ENCODE results near the gene COMMD9. TPM values are rescaled to one million over a fixed set of nuclear protein-coding genes. Genes with fewer than 3 reads are reported as not detected.

Gene COMMD9
- total RNA-seq, 1 donor from 2014 or later: 69.0 TPM

DNA sequence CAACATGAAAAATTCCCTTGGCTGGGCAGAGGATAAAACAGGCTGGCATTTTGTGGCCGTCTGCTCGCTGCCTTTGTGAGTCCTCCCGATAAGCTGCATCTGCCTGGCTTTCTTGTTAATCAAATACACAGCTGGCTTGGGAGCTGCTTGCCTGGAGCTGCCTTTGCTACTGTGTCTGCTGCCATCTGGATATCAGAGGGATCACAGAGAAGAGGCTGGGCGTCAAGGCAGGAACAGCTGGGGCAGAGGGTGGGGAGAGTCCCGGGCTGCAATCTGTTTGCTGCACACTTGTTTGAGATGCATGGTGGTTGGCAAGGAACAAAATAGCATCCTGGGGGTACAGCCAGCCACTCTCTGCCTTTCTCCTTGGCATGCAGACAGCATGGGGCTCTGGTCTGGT lies 36.0 kb downstream of the COMMD9 start:
- Mint-ChIP-seq H3K36me3 (no peaks in the 10 kb centered on the region), H3K27ac (no peak overlapping the region), H3K9me3 (no peaks in the 10 kb centered on the region), H3K27me3 (peaks cover 10% of the 10 kb centered on the region), H3K4me3 (no peak overlapping the region), H3K4me1 (ENCODE audit: unreplicated experiment) (peaks cover 39% of the 10 kb centered on the region)
- TF ChIP-seq, protein P1, sequence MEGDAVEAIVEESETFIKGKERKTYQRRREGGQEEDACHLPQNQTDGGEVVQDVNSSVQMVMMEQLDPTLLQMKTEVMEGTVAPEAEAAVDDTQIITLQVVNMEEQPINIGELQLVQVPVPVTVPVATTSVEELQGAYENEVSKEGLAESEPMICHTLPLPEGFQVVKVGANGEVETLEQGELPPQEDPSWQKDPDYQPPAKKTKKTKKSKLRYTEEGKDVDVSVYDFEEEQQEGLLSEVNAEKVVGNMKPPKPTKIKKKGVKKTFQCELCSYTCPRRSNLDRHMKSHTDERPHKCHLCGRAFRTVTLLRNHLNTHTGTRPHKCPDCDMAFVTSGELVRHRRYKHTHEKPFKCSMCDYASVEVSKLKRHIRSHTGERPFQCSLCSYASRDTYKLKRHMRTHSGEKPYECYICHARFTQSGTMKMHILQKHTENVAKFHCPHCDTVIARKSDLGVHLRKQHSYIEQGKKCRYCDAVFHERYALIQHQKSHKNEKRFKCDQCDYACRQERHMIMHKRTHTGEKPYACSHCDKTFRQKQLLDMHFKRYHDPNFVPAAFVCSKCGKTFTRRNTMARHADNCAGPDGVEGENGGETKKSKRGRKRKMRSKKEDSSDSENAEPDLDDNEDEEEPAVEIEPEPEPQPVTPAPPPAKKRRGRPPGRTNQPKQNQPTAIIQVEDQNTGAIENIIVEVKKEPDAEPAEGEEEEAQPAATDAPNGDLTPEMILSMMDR (conservative IDR thresholded peaks at IDR 0.05): no peak
- DNase-seq (ENCODE audit: extremely low spot score, unreplicated experiment): no peak

DNA sequence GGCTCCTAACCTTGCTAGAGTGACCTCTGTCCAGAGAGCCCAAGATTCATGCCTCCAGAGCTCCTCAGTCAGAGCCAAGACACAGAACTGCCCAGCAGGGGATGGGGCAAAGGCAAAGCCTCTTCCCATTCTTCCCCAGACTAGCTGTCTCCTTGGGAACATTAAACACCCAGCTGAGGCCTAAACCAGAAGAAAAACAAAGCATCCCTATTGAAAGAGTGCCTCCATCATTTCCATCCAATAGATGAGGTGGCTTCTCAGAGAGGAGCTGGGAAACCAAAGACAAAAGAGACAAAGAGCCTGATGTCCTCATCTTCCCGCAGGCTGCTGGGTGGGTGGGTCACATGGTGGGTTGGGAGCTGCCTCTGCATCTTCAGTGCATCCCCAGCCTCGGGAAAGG lies 37.4 kb downstream of the COMMD9 start:
- TF ChIP-seq, protein P1 (conservative IDR thresholded peaks at IDR 0.05): no peak
- Mint-ChIP-seq H3K27me3 (peaks cover 6% of the 10 kb centered on the region), H3K27ac (no peak overlapping the region), H3K4me3 (no peak overlapping the region), H3K4me1 (ENCODE audit: unreplicated experiment) (peaks cover 25% of the 10 kb centered on the region), H3K9me3 (peaks cover 4% of the 10 kb centered on the region), H3K36me3 (no peaks in the 10 kb centered on the region)
- no peak for DNase-seq (ENCODE audit: extremely low spot score, unreplicated experiment)

DNA sequence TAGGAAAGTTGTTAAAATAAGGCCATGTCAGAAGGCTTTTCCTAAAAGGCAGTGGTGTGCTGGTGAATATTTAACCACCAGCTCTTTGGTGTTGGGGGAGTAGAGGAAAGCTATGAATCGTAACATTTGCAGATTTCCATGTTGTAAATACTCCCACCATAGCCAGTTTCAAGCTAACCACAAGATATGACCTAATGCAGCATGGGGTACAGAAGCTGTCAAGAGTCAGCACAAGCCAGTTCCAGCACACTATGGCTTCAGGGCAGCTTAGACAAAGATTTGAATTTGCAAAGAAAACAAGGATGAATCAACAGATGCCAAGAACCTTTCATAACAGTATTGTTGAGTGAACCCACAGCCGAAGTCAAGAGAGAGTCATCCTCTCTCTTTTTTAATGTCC lies 40.0 kb downstream of the COMMD9 start:
- Mint-ChIP-seq H3K36me3 (no peaks in the 10 kb centered on the region), H3K4me3 (no peak overlapping the region), H3K27me3 (peaks cover 6% of the 10 kb centered on the region), H3K9me3 (peaks cover 12% of the 10 kb centered on the region), H3K27ac (no peak overlapping the region), H3K4me1 (ENCODE audit: unreplicated experiment) (peaks cover 23% of the 10 kb centered on the region)
- TF ChIP-seq, protein P1 (conservative IDR thresholded peaks at IDR 0.05): no peak
- DNase-seq (ENCODE audit: extremely low spot score, unreplicated experiment): no peak

DNA sequence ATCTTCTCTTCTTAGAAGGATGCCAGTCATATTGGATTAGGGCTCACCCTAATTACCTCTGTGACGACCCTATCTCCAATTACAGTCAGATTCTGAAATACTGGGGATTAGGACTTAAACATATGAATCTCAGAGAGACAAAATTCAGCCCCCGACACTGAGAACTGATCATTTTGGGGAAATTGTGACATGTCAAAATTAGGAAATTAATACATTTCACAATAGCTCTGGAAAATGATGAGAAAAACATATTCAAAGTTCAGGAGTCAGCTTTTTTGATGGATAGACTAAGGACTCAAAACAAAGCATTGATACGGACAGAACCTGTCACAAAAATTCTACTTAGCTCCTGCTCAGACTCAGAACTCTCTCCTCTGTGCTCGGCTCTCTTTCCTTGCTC lies 40.8 kb downstream of the COMMD9 start:
- no peaks in the 10 kb centered on the region for H3K36me3 Mint-ChIP-seq
- H3K9me3 Mint-ChIP-seq: peaks cover 12% of the 10 kb centered on the region

DNA sequence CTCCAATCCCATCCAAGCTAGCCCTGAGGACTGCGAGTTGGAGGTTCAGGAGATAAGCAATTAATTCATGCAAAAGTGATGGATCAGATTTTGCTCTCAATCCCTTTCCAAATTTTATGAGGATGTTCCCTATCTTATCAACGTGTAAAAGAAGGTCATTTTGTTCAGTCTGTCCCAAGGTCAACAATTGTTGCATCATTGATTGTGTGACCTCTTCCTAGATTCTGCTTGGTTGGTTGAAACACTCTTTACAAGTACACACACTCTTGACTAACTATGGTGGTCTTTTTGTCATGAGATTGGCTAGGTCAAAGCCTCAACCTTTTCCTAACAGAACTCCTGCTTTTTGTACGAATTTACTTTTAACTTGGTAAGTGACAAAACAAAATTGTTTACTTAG lies 41.7 kb downstream of the COMMD9 start:
- Mint-ChIP-seq H3K9me3 (peaks cover 12% of the 10 kb centered on the region), H3K27ac (no peak overlapping the region), H3K27me3 (peaks cover 6% of the 10 kb centered on the region), H3K4me1 (ENCODE audit: unreplicated experiment) (peaks cover 15% of the 10 kb centered on the region), H3K36me3 (no peaks in the 10 kb centered on the region), H3K4me3 (no peak overlapping the region)
- no peak for DNase-seq (ENCODE audit: extremely low spot score, unreplicated experiment)
- TF ChIP-seq, protein P1 (conservative IDR thresholded peaks at IDR 0.05): no peak

More for the DNA sequence above, 40.8 kb downstream of the COMMD9 start:
- peak overlapping the region; percentile 27 for H3K27ac Mint-ChIP-seq
- peaks cover 21% of the 10 kb centered on the region for H3K4me1 Mint-ChIP-seq (ENCODE audit: unreplicated experiment)
- no peak overlapping the region for H3K4me3 Mint-ChIP-seq
- H3K27me3 Mint-ChIP-seq: peaks cover 6% of the 10 kb centered on the region
- TF ChIP-seq, protein P1 (conservative IDR thresholded peaks at IDR 0.05): no peak
- no peak for DNase-seq (ENCODE audit: extremely low spot score, unreplicated experiment)

DNA sequence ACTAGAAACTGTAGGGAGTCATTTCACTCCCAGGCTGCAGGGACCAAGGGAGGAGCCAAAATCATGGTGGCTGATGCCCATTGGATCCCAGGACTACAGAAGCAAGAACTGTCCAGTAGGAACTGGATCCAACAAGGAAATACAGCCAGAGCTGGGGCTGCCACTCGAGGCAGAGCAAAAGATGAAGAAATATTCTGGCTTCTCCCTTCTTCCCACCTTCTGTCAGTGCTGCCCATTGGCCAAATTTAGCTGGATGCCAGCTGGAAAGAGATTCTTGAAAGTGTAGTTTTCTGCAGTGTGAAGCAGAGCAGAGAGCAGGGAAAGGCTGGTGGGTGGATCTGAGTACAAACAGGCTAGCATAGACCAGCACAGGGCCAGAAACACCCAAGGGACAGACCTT lies 45.6 kb downstream of the COMMD9 start:
- DNase-seq (ENCODE audit: extremely low spot score, unreplicated experiment): no peak
- Mint-ChIP-seq H3K27ac (no peak overlapping the region), H3K4me3 (no peak overlapping the region), H3K27me3 (peaks cover 3% of the 10 kb centered on the region), H3K9me3 (peaks cover 12% of the 10 kb centered on the region), H3K36me3 (no peaks in the 10 kb centered on the region), H3K4me1 (ENCODE audit: unreplicated experiment) (peaks cover 1% of the 10 kb centered on the region)
- TF ChIP-seq, protein P1 (conservative IDR thresholded peaks at IDR 0.05): no peak

All from type B pancreatic cell (in vitro differentiated cells).